IPS-NIHi7 (cell line): ENCODE measurements around the gene TIGD3.

Experiments
- DNase-seq: peaks from one replicate; pipeline ENCODE4 v3.0.0; 2012; ENCODE audit warnings: mixed read lengths; ENCODE audit errors: extremely low spot score

The TIGD3 gene, protein sequence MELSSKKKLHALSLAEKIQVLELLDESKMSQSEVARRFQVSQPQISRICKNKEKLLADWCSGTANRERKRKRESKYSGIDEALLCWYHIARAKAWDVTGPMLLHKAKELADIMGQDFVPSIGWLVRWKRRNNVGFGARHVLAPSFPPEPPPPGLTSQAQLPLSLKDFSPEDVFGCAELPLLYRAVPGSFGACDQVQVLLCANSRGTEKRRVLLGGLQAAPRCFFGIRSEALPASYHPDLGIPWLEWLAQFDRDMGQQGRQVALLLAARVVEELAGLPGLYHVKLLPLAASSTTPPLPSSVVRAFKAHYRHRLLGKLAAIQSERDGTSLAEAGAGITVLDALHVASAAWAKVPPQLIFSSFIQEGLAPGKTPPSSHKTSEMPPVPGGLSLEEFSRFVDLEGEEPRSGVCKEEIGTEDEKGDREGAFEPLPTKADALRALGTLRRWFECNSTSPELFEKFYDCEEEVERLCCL

DNA sequence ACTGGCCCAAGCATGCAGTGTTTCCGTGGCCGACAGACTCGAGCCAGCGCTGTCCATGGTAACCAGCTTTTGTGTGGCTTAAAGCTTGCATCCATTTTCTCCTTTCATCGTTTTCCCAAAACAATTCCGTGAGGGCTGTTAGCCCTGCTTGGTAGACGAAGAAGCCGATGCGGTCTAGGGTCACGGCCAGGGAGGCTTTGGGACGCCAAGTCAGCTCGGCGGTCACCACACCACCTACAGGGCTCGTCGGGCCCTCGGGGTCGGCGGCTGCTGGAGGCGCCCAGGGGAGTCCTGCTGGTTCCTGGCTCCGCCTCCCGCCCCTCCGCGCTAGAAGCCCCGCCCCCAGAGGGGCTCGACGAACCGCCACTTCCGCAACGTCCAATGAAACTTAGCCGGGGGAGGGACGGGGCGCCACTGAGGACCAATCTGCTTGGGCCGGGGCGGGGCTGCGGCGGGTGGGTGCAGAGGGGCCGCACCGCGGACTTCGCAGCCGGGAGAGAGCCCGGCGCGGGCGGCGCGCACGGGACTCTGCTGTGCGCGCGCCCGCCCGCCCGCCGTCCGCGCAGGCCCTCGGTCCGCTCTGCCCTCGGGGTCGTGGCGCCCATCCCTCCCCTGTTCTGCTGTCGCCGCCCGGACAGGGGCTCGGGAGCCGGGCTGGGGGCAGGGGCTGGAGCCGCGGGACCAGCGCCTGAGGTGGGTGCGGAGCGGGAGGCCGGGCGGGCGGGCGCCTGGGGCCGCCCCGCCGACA, at the start of gene TIGD3:
Gene TIGD3, plus strand, starts transcription at position 487 of the 748 bp plus-strand sequence. CDS start 1,058 bp downstream, outside the sequence.
- DNase-seq, result peak; percentile 100

DNA sequence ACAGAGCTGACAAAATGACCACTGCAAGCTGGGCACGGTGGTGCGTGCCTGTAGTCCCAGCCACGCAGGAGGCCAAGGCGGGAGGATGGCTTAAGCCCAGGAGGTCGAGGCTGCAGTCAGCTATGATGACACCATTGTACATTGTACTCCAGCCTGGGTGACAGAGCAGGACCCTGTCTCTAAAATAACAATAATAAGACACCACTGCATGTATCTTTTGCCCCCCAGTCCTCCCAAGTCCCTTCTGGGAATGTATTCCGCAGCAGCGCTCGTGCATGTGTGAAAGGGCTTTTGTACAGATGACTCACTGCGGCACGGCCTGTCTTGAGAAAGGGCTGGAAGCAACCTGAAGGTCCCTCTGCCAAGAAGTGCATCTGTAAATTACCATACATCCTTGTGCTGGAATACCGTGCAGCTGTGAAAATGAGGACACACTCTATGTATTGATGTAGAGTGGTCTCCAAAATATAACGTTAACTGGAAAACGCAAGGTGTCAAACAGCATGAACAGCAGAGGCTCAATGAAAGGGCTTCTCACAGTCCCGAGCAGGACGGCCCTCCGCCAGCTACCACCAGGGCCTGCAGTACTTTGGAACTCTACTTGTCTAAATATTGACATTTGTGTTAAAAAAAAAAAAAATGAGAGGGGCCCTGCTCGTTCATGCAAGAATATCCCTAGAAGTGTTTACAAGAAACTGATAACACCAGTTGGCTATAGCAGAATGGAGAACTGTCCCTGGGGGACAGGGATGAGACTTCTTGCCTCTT, 48.9 kb upstream of the TIGD3 start:
- no peak for DNase-seq

DNA sequence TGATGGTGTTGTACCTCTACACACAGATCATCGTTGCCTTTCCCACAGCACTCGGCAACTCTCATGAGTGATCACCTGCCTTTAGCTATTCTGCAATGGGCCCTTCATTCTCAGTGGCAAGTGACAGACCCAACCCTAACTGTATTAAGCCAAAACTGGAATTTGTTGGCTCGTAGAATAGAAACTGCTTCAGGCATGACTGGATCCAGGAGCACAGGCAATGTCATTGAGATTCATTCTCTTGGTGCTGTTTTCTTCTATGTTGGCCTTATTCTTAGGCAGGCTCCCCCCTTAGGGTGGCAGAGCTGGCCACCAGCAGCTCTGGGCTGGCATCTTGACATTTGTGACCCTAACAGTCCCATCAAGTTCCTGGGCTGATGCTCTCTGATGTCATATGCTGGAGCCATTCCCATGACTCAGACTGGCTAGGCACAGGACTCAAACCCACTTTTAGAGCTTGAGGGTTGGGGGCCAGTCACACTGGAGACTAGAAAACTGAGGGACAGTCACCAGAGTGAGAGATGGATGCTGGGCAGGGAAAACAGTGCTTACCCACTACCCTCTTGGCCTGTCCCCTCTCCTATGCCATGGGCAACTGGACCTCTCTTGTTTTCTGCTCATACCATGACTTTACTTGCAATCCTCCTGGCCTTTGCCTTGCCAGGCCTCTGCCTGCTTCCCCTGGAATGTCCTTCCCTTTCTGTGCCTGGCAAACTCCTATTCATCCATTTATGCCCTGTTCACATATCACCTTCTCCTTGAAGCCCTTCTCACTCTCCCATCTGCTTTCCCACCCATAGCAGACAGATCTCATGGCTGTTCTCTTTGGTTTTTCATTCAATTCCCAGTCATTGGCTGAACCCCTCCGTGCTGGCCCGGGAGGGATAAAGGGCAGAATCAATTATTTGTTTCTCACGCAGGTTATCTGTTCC, 47.0 kb upstream of the TIGD3 start:
- DNase-seq, result no peak

DNA sequence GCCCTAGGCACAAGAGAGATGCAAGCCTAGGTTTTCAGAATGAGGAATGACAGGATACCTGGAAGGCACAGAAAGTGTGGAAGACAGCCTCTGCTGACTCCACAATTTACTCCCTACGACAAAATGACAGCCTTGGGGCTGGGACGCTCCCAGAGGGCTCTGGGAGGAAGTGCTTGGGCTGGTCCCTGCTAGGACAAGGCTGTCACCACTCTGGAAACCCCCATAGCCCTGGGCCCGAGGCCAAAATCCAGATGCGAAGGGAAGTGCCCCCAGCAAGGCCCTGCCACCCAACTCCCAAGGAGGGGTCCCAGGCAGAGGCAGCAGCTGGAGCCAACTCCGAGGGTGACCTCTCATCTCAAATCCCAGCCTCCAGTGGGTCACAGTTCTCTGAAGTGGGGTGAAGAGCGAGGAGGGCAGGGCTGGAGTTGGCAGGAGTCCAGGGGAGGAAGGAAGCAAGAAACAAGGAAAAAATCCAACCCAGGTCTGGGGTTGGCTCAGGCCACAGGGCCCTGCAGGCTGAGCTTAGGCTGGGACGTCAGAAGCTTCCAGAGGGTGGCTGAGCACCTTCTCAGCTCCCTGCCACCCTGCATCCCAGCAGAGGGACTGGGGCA, 46.2 kb upstream of the TIGD3 start:
- DNase-seq, result no peak

DNA sequence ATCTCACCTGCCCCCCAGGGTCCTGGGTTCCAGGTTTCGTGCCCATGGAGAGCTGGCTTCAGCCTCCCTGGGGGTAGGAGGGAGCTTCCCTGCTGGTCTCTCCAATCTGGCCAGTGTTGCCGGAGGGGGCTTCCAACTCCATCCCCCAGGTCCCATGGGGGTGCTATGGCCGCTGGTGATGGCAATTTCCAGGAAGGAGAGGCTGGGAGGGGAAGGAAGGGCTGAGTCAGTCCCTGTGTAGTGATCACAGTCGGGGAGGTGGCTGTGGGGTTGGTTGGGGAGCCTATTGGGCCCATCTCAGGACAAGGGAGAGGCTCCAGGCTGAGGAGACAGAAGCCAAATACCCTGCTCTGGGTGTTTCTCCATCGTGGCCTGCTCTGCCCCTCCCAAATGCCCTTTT, 45.5 kb upstream of the TIGD3 start:
- DNase-seq, result no peak

DNA sequence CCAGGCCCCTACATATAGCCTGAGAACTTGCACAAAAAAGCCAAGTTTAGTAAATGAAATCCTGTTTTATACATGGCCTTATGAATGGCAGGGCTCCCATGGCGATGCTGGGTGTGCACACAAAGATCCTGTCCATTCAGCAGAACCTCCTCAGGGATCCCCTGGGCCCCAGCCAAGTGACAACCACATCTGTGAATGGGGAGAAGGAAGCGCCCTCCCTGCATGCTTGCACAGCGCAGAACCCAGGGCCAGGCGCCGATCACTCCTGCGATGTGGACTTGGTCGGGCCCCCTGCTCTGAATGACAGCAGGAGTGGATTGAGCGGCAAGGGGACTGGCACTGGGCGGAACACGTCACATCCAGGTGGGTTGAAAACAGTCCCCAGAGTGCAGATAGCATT, 44.3 kb upstream of the TIGD3 start:
- no peak for DNase-seq

DNA sequence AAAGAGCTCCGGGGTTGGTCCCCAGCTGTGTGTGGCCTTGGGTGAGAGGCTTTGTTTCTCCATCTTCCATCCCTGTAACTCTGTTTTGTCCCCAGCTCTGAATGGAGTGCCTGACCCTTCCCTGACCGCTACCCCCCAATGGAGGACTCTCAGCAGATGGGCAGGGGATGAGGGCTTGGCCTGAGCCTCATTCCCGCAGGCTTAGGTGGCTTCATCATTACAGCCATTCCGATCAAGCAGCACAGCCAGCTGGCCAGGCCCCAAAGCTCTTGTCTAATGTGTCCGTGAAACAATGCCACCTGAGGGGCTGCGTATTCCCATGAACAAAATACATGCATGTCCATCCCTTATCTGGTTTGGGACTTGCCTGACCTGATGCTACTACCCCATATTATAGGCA, 43.8 kb upstream of the TIGD3 start:
- no peak for DNase-seq

DNA sequence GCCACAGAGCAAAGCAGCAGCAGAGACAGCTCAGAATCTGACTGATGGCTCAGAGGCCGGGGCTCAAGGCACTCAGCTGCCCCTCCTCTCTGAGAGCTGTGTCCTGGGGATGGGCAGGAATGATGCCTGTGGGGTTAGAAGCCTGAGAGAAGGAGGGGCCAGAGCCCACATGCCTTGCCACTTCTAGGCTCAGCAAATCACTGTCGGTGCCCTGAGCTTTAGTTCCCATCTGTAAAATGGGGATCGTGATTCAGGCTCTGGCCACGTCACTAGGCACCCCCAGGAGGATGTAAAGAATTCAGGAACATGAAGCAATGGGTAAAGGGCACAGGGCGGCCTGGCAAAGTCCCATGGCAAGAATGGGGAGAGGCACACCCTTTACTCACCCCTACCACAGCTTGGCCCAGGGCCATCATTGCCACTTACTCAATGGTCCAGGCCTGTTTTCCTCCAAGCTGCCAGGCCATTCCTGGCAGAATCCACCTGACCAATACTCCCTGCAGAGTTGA, 43.3 kb upstream of the TIGD3 start:
- no peak for DNase-seq

DNA sequence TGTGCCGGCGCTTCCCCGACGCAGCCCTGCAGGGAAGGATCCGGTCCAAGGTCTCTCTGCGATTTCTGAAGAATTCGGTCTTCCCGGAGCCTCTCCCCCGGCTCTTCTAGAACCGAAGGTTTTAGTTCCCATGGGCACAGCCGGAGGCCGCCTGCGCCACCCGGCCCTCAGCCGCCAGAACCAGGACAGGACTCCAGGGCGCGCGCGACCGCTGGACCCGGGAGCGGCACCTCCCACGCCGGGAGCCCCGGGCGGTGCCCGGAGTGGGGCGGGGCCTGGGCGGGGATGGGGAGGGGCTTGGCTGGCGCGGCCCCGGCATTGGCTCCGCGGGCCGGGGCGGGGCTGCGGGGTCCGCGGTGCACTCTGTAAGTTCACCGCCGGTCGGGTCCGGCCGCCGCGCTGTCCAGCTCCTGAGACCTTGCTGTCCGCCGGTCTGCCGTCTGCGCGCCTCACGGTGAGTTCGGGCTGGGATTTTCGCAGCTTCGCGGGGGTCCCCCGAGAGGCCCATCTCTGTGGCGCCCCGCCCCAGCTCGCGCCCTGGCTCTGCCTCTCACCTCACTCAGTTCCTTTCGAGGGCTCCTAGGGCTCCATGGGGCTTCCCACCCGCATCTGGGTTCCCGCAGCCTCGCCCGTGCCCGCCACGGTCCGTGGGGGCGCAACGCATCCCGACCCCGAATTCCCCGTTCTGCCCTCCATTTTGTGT, 39.9 kb upstream of the TIGD3 start, which contains the start of gene CDC42EP2:
Gene CDC42EP2, plus strand, starts transcription at position 366 of the 703 bp plus-strand sequence. CDS start 6,033 bp downstream, outside the sequence.
- DNase-seq, result peak; percentile 95

DNA sequence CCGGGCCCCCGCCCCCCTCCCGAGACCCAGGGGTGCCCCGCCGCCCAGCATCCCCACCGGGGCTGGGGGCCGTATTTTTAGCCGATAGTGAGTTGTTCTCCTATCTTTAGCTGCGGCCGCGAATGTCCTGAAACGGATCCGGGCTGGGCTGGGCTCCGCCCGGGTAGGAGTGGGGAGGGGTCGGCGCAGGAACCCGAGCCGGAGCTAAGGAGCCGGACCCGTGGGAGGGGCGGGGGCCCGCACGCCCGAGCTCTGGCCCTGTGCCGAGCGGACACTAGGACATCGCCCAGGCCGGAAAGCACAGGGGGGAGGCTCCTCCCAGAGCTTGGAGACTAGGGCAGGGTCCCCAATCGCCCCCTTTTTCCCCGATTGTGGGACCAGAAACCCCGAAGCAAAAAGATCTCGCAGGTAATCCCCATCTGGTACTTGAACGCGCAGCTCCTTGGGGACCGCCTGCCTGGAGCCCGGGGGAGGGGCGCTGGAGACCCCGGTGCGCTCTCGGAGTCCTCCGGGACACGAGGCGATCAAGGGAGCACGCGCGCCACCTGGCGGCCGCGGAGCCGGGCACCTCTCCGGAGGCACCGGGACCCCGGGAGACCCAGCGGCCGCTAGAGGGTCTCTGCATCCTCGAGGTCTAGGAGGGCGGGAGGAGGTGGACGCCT, 39.2 kb upstream of the TIGD3 start:
- DNase-seq, result peak; percentile 89

DNA sequence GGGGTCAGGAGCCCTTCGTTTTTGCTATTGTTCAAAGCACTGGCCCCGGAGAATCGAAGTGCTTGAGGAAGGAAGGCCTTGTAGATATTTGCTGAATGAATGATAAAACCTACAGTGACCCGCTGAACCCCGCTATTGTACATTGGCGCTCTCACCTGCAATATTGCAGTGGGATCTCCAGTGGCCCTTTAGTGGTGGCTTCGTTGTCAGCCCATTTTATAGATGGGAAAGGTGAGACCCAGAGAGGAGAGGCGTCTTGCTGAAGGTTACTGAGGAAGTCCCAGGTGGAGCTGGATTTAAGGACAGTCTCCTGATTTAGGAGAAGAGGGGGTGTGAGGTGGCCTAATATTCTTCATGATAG, 38.7 kb upstream of the TIGD3 start:
- DNase-seq, result no peak

DNA sequence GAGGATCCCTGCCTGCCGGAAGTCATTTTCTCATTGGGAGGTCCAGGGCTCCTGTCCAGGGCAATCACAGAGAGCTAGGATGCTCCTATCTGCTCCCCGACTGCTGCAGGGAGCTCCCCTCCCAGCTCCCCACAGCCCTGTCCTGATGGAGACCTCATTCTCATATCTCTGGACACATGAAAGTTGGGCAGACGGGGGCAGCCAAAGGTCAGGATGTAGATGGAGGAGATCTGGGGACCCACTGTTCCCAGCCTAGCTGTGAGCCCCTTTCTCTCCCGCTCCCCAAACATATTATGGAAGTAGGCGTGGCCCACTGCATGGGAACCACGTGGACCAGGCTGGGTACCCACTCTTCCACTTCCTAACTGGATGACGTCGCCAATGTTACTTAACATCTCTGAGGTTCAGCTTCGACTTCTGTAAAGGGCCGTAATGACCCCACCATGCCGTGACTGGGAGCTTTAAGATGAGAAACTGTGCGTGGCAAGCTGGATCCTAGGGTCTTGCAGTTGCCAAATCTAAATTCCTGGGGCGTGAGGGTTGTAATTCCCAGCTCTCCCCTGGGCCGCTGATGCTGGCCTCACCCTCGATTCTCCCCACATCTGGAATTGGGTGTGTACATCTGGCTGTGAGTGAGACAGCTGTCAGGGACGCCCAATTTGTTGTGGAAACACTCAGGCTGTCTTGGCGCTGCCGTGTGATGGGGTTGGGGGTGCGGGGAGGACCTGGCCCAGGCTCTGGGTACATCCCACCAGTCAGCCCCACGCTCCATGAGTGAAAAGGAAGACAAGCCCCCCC, 38.1 kb upstream of the TIGD3 start:
- no peak for DNase-seq

DNA sequence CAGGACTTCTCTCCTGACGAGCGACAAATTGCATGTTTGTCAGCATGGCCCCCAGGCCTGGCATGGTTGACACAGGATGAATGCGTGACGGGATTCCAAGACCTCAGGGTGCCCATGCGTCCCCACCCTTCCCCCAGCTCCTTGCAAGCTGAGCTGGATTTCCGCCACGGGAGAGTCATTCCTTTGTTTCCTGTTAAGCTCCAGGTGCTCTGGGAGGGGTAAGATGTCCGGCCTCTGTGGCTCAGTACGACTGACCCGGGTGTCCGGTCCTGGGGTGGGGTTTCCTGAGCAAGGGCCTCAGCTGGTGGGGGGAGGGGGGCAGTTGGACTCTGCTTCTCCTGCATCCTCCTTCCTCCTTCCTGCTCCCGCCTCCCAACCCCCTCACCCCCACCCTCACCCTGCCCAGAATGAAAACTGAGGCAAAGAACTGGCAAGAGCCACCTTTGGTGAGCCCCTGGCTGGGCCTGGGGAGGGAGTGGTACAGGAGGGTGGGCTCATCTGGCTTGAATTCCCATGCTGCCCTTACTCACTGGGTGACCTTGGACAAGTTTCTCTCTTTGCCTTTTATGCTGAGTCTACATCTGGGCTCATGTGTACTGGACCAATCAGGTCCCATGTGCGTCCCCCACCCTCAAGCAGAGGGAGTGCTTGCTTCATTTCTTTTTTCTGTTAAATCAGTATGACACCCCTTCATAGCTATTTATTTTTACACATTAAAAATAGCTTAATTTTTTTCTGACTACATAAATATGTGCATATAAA, 37.3 kb upstream of the TIGD3 start:
- DNase-seq, result no peak

DNA sequence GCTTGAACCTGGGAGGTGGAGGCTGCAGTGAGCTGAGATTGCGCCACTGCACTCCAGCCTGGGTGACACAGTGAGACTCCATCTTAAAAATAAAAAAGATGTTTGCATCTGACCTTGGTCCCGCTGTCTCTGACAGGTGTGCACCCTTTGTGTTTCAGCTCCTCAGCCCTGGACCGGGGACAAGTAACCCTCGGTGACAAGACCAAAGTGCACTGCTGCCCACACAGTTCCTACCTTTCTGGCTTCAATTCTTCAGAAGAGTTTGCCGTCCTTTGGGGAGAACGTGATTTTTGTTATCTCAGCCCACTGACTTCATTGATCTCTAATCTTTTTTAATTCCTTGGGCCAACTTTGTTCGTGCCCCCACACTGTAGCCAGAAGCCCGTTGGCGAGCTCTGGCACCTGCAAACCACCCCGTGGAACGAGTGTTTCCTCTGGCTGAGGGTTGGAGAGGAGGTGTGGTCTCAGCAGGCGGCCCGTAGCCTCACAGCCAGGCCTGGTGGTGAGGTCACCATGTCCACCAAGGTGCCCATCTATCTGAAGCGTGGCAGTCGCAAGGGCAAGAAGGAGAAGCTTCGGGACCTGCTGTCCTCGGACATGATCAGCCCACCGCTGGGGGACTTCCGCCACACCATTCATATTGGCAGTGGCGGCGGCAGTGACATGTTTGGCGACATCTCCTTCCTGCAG, 34.0 kb upstream of the TIGD3 start:
- DNase-seq, result no peak

DNA sequence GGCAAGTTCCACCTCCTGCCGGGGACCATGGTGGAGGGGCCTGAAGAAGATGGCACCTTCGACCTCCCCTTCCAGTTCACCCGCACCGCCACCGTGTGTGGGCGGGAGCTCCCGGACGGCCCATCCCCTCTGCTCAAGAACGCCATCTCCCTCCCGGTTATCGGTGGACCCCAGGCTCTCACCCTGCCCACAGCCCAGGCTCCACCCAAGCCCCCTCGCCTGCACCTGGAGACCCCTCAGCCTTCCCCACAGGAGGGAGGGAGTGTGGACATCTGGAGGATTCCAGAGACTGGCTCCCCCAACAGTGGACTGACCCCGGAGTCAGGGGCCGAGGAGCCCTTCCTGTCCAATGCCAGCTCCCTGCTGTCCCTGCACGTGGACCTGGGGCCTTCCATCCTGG, 33.5 kb upstream of the TIGD3 start:
- no peak for DNase-seq

DNA sequence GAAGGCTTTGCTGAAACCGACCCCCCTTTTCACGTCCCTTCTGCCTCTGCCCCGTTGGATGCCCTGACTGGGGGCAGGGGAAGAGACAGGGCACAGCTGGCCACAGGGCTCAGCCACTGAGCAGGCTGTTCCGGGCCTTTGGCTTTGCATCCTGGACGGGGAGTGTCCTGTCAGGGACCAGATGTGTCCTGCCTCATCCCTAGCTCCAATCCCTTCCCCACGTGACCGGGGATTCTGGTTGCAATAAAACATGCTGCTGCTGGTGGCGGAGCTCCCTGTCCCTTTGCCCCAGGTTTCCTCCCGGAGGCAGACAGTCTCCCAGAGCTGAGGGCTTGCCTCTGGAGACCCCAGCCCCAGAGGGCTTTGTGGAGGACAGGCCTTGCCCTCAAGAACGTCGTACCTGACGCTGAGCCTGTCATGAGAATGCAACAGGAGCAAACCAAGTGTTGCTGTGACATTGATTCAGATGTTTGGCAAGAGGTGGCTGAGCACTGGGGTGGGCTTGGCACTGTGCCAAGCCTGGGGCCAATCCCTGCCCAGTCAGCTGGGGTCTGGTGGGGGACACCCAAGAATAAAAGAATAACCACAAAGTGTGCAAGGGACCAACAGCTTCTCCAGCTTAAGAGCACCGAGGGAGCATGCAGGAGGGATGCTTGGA, 32.6 kb upstream of the TIGD3 start:
- DNase-seq, result no peak

DNA sequence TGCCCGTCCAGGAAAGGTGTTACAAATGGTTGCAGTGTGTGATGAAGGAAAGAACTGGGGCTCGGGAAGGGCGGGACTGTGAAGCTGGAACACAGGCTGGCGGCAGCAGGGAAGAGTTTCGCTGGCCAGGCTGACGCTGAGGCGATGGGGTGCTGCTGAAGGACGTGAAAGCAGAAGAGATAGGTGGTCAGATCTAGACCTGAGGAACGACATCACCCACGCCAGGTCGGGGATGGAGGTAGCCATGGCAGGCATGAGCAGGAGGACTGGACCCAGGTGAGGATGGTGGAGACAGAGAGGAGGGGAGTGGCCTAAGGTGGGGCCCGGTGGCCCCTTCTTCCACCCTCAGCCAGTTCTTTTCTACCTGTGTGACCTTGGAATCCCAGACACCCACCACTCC, 30.7 kb upstream of the TIGD3 start:
- no peak for DNase-seq
